ENCODE measurements around the gene GRIA1. TPM values are rescaled to one million over a fixed set of nuclear protein-coding genes. Genes with fewer than 3 reads are reported as not detected.

Gene GRIA1
- under 1 TPM in 2 of 3 donors, not detected in 1; 0.33 to 0.88 TPM for total RNA-seq

GRCh38 chr5:153490118-153491037 is at the start of gene GRIA1:
Gene GRIA1 (plus strand): TSS chr5:153490670.
- Histone ChIP-seq H3K27ac (no peak within 1 kb of the TSS), H3K9me3 (no peaks in the 10 kb centered on the region), H3K36me3 (no peaks in the 10 kb centered on the region), H3K4me1 (no peaks in the 10 kb centered on the region), H3K27me3 (peaks cover 0 to 17% of the 10 kb centered on the region in 2 donors), H3K4me3 (peak within 1 kb of the TSS in 2 of 3 donors; percentile 30 to 57)
- DNase-seq (ENCODE audit: low spot score in 2 of 2), result no peak
- intact Hi-C loops (cut with DNase I; ENCODE audit: low total_unique reads), result no loop called here
- TF ChIP-seq POLR2AphosphoS5 (IDR thresholded peaks at IDR 0.05) (no peak), CTCF (IDR thresholded peaks at IDR 0.05) (no peak), POLR2A (IDR thresholded peaks at IDR 0.05) (no peak)

- no peaks in the 10 kb centered on the region for H3K4me1 ChIP-seq
- H3K4me3 ChIP-seq, result peak overlapping the region in 1 of 3 donors; percentile 18
- no peaks in the 10 kb centered on the region for H3K27me3 ChIP-seq
- DNase-seq (ENCODE audit: low spot score in 2 of 2), result peak; percentile 29 to 53
- H3K9me3 ChIP-seq, result no peaks in the 10 kb centered on the region
- no peaks in the 10 kb centered on the region for H3K36me3 ChIP-seq
- TF ChIP-seq CTCF (IDR thresholded peaks at IDR 0.05) (no peak), POLR2AphosphoS5 (IDR thresholded peaks at IDR 0.05) (no peak), POLR2A (IDR thresholded peaks at IDR 0.05) (no peak)
- intact Hi-C loops (cut with DNase I; ENCODE audit: low total_unique reads), result loop anchor here (5.0 kb wide), 1 partner anchor 424 kb away; no protein-coding TSS in a partner anchor
- H3K27ac ChIP-seq, result peak overlapping the region in 1 of 2 donors; percentile 38
These were observed 44.4 kb upstream of the GRIA1 start for GRCh38 chr5:153445875-153446579.

- no peaks in the 10 kb centered on the region for H3K9me3 ChIP-seq
- no peak for DNase-seq (ENCODE audit: low spot score in 2 of 2)
- H3K27me3 ChIP-seq, result no peaks in the 10 kb centered on the region
- intact Hi-C loops (cut with DNase I; ENCODE audit: low total_unique reads), result loop anchor here (5.0 kb wide), 1 partner anchor 425 kb away; no protein-coding TSS in a partner anchor
- no peaks in the 10 kb centered on the region for H3K4me1 ChIP-seq
- no peak overlapping the region for H3K4me3 ChIP-seq
- H3K36me3 ChIP-seq, result no peaks in the 10 kb centered on the region
- TF ChIP-seq POLR2AphosphoS5 (IDR thresholded peaks at IDR 0.05) (no peak), POLR2A (IDR thresholded peaks at IDR 0.05) (no peak), CTCF (IDR thresholded peaks at IDR 0.05) (no peak)
- no peak overlapping the region for H3K27ac ChIP-seq
These were observed 42.9 kb upstream of the GRIA1 start for GRCh38 chr5:153447534-153447933.

DNA sequence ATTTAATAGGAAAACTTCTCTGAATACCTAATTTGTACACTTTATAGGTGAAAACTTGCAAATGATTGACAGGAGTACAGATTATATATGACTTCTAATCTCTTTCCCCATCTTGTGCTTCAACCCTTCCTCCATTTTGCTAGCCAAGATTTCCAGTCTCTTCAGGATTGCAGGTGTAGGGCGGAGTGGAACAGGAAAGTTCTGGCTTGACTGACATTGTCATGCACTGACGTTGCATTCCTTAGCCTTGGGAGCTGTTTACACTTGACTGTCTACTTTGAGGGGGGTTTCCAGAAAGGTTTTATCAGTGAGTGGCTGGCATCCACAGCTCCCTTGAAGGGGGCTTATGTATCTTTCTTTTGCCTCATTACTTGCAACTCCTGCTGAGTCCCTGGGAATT is 34.1 kb upstream of the GRIA1 start:
- Histone ChIP-seq H3K9me3 (no peaks in the 10 kb centered on the region), H3K4me3 (no peak overlapping the region), H3K27me3 (no peaks in the 10 kb centered on the region), H3K27ac (no peak overlapping the region), H3K4me1 (no peaks in the 10 kb centered on the region), H3K36me3 (no peaks in the 10 kb centered on the region)
- DNase-seq (ENCODE audit: low spot score in 2 of 2), result no peak
- intact Hi-C loops (cut with DNase I; ENCODE audit: low total_unique reads), result loop anchor here (10.0 kb wide), 1 partner anchor 232 kb away; no protein-coding TSS in a partner anchor
- TF ChIP-seq POLR2AphosphoS5 (IDR thresholded peaks at IDR 0.05), result no peak
- TF ChIP-seq POLR2A (IDR thresholded peaks at IDR 0.05), result no peak
- TF ChIP-seq CTCF (IDR thresholded peaks at IDR 0.05), result no peak

Data from breast epithelium (tissue), 4 donors.